HepG2 (cell line): ENCODE results near the gene SAP30. TPM values are rescaled to one million over a fixed set of nuclear protein-coding genes. Genes with fewer than 3 reads are reported as not detected.
A peak's percentile ranks its signal among the peaks of the same experiment; 100 is the strongest.

Source experiments
- ASH2L ChIP-seq: fragments of 300-600, 200-600 bp; sonication (generic); IDR thresholded peaks from 2 replicates; pipeline ENCODE4 v1.7.0; 2017; ENCODE audit warnings: low read depth, mild to moderate bottlenecking, moderate library complexity, mixed read lengths, low read length; ENCODE audit not compliant: insufficient read length
- ATF7 ChIP-seq, 2 experiments: fragments of 450-650 bp in 1 of 2; sonication (generic) in 1 of 2; formaldehyde crosslinking in 1 of 2; IDR thresholded peaks; 2 replicates each; pipeline versions ENCODE4 v1.4.0 to v1.6.1; 2016 to 2020; ENCODE audit warnings: antibody characterized with exemption in 1 of 2, mild to moderate bottlenecking in 1 of 2, missing genetic modification reagents in 1 of 2
- DNMT1 ChIP-seq: sonication (generic); formaldehyde crosslinking; IDR thresholded peaks from 2 replicates; pipeline ENCODE4 v1.5.1; 2020; ENCODE audit warnings: mild to moderate bottlenecking, missing genetic modification reagents
- HMG20B ChIP-seq: conservative IDR thresholded peaks from 2 replicates; pipeline ENCODE4 v1.6.1; 2016; ENCODE audit warnings: missing genetic modification reagents, missing compliant biosample characterization
- IRX3 ChIP-seq: sonication (generic); formaldehyde crosslinking; IDR thresholded peaks from 2 replicates; pipeline ENCODE4 v1.8.1; 2023; ENCODE audit warnings: mild to moderate bottlenecking, low read depth, missing genetic modification reagents, borderline replicate concordance
- KDM5B ChIP-seq: sonication (generic); formaldehyde crosslinking; IDR thresholded peaks from 2 replicates; pipeline ENCODE4 v1.4.0; 2020; ENCODE audit warnings: missing genetic modification reagents, mild to moderate bottlenecking, borderline replicate concordance
- KMT2A ChIP-seq: sonication (generic); formaldehyde crosslinking; IDR thresholded peaks from 2 replicates; pipeline ENCODE4 v1.4.0; 2020; ENCODE audit warnings: missing genetic modification reagents
- MAFF ChIP-seq: IDR thresholded peaks from 2 replicates; pipeline ENCODE4 v1.6.1; 2011; ENCODE audit warnings: low read depth, low read length, improper control_type of control experiment
- MEIS2 ChIP-seq: sonication (generic); formaldehyde crosslinking; IDR thresholded peaks from 2 replicates; pipeline ENCODE4 v1.9.0; 2021; ENCODE audit warnings: mild to moderate bottlenecking, missing genetic modification reagents
- SP2 ChIP-seq: sonication (generic); formaldehyde crosslinking; IDR thresholded peaks from 2 replicates; pipeline ENCODE4 v1.5.1; 2020; ENCODE audit warnings: mild to moderate bottlenecking, missing genetic modification reagents
- SP4 ChIP-seq: sonication (generic); formaldehyde crosslinking; IDR thresholded peaks from 2 replicates; pipeline ENCODE4 v1.8.1; 2023; ENCODE audit warnings: mild to moderate bottlenecking, missing genetic modification reagents
- TCF7 ChIP-seq: sonication (generic); IDR thresholded peaks from 2 replicates; pipeline ENCODE4 v1.6.1; 2016; ENCODE audit warnings: antibody characterized with exemption, low read depth
- ZFP36 ChIP-seq: fragments of 150-350 bp; IDR thresholded peaks from 2 replicates; pipeline ENCODE4 v1.6.1; 2018; ENCODE audit warnings: borderline replicate concordance, low read length, low read depth; ENCODE audit not compliant: partially characterized antibody
- ZFP41 ChIP-seq: sonication (generic); formaldehyde crosslinking; IDR thresholded peaks from 2 replicates; pipeline ENCODE4 v1.4.0; 2020; ENCODE audit warnings: mild to moderate bottlenecking, missing genetic modification reagents, borderline replicate concordance
- ZNF207 ChIP-seq: fragments of 450-650 bp; IDR thresholded peaks from 2 replicates; pipeline ENCODE4 v1.6.1; 2016; ENCODE audit warnings: antibody characterized with exemption, borderline replicate concordance
- ZNF264 ChIP-seq: sonication (generic); formaldehyde crosslinking; IDR thresholded peaks from 2 replicates; pipeline ENCODE4 v1.4.0; 2020; ENCODE audit warnings: missing genetic modification reagents
- ZNF431 ChIP-seq: sonication (generic); formaldehyde crosslinking; IDR thresholded peaks from 2 replicates; pipeline ENCODE4 v1.9.0; 2022; ENCODE audit warnings: missing genetic modification reagents, low read depth, mild to moderate bottlenecking, borderline replicate concordance
- polyA plus RNA-seq, 8 experiments: library from polyadenylated mRNA; depleted of rRNA in 3 of 8; stranded (reverse) in 7 of 8; unstranded in 1 of 8; fragments of >200 nt; fragmentation: Illumina TruSeq in 4 of 8; extraction: Trizol in 4 of 8; gene quantifications; 2 replicates each; pipeline versions ENCODE4 v1.2.1 to v1.2.3, GENCODE V29; 2011 to 2016; ENCODE audit warnings: low read depth in 4 of 8, missing spikeins in 1 of 8, mixed read lengths in 1 of 8; ENCODE audit not compliant: insufficient read depth in 1 of 8
- total RNA-seq, 5 experiments: library from RNA; depleted of rRNA; stranded (reverse); fragments of >200 nt; fragmentation: Illumina TruSeq; extraction: Trizol; gene quantifications; 2 replicates each; pipeline ENCODE4 v1.2.3, GENCODE V29; 2016; ENCODE audit warnings: low read depth in 1 of 5
- TF ChIP-seq, protein P1 (sequence below): sonication (generic); formaldehyde crosslinking; IDR thresholded peaks from 2 replicates; pipeline ENCODE4 v1.4.0; 2020; ENCODE audit warnings: missing genetic modification reagents
- TF ChIP-seq, protein P2 (sequence below): sonication (generic); formaldehyde crosslinking; IDR thresholded peaks from 2 replicates; pipeline ENCODE4 v1.4.0; 2020; ENCODE audit warnings: mild to moderate bottlenecking, missing genetic modification reagents
- TF ChIP-seq, protein P3 (sequence below): sonication (generic); formaldehyde crosslinking; IDR thresholded peaks from 2 replicates; pipeline ENCODE4 v1.5.1; 2020; ENCODE audit warnings: mild to moderate bottlenecking, missing genetic modification reagents, moderate library complexity

The SAP30 gene
- total and polyA plus RNA-seq, 2 of the 13 experiments (the other 11 are each of a cell fraction or from before 2014, with no cell fraction given), result 14.2 to 25.1 TPM

DNA sequence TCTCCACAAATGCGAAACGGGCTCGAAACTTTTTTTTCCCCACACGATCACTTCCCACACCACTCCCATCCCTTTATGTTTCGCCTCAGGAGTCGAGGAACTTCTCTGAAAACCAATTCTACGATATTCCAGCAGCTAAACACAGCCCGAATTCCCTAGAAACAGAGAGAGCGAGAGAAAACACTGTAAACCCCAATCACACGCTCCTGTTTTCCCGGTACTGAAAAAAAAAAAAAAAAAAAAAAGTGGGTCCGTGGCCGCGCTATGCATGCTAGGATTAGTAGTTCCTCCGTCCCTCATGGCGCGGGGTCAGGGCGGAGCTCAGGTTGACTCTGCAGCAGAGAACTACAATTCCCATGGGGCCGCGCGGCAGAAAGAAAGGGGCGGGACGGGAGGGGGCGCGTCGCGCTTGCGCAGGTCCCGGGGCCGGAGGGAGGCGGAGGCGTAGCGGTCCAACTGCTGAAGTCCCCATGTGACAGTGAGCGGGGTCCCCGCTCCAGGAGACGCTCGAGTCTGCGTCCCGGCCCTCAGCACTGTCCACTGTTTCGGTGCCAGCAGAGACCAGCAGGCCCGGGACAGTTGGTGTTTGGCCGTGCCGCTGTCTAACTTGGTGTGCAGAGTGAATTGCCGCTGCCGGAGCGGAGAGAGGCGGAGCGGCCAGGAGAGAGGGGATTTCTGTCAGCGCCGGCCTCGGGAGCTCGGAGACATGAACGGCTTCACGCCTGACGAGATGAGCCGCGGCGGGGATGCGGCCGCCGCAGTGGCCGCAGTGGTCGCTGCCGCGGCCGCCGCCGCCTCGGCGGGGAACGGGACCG lies at the start of gene SAP30 (continued):
- TF ChIP-seq SP4 (peak; percentile 53), ZNF431 (CRISPR knock-in tag) (no peak), DNMT1 (no peak), SP2 (CRISPR knock-in tag) (peak; percentile 27; the same call in 1 of the 2 replicates), KMT2A (peak; percentile 81), ASH2L (peak; percentile 65), MEIS2 (CRISPR knock-in tag) (peak; percentile 50; the same call in 1 of the 2 replicates), IRX3 (CRISPR knock-in tag) (no peak), ZNF207 (no peak), ZFP36 (no peak), MAFF (no peak), ZNF264 (CRISPR knock-in tag) (0 out of 2 replicates have a peak, but pooled peaks have one; percentile 23), ZFP41 (CRISPR knock-in tag) (peak; percentile 61; the same call in 1 of the 2 replicates), ATF7 (IDR thresholded peaks at IDR 0.05) (no peak), ATF7 (CRISPR knock-in tag; IDR thresholded peaks at IDR 0.05) (no peak), KDM5B (peak; percentile 72; the same call in 1 of the 2 replicates), HMG20B (CRISPR knock-in tag) (no peak), TCF7 (no peak)
- TF ChIP-seq, protein P1, sequence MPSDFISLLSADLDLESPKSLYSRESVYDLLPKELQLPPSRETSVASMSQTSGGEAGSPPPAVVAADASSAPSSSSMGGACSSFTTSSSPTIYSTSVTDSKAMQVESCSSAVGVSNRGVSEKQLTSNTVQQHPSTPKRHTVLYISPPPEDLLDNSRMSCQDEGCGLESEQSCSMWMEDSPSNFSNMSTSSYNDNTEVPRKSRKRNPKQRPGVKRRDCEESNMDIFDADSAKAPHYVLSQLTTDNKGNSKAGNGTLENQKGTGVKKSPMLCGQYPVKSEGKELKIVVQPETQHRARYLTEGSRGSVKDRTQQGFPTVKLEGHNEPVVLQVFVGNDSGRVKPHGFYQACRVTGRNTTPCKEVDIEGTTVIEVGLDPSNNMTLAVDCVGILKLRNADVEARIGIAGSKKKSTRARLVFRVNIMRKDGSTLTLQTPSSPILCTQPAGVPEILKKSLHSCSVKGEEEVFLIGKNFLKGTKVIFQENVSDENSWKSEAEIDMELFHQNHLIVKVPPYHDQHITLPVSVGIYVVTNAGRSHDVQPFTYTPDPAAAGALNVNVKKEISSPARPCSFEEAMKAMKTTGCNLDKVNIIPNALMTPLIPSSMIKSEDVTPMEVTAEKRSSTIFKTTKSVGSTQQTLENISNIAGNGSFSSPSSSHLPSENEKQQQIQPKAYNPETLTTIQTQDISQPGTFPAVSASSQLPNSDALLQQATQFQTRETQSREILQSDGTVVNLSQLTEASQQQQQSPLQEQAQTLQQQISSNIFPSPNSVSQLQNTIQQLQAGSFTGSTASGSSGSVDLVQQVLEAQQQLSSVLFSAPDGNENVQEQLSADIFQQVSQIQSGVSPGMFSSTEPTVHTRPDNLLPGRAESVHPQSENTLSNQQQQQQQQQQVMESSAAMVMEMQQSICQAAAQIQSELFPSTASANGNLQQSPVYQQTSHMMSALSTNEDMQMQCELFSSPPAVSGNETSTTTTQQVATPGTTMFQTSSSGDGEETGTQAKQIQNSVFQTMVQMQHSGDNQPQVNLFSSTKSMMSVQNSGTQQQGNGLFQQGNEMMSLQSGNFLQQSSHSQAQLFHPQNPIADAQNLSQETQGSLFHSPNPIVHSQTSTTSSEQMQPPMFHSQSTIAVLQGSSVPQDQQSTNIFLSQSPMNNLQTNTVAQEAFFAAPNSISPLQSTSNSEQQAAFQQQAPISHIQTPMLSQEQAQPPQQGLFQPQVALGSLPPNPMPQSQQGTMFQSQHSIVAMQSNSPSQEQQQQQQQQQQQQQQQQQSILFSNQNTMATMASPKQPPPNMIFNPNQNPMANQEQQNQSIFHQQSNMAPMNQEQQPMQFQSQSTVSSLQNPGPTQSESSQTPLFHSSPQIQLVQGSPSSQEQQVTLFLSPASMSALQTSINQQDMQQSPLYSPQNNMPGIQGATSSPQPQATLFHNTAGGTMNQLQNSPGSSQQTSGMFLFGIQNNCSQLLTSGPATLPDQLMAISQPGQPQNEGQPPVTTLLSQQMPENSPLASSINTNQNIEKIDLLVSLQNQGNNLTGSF, result no peak
- TF ChIP-seq, protein P2, sequence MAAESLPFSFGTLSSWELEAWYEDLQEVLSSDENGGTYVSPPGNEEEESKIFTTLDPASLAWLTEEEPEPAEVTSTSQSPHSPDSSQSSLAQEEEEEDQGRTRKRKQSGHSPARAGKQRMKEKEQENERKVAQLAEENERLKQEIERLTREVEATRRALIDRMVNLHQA, result no peak
- TF ChIP-seq, protein P3, sequence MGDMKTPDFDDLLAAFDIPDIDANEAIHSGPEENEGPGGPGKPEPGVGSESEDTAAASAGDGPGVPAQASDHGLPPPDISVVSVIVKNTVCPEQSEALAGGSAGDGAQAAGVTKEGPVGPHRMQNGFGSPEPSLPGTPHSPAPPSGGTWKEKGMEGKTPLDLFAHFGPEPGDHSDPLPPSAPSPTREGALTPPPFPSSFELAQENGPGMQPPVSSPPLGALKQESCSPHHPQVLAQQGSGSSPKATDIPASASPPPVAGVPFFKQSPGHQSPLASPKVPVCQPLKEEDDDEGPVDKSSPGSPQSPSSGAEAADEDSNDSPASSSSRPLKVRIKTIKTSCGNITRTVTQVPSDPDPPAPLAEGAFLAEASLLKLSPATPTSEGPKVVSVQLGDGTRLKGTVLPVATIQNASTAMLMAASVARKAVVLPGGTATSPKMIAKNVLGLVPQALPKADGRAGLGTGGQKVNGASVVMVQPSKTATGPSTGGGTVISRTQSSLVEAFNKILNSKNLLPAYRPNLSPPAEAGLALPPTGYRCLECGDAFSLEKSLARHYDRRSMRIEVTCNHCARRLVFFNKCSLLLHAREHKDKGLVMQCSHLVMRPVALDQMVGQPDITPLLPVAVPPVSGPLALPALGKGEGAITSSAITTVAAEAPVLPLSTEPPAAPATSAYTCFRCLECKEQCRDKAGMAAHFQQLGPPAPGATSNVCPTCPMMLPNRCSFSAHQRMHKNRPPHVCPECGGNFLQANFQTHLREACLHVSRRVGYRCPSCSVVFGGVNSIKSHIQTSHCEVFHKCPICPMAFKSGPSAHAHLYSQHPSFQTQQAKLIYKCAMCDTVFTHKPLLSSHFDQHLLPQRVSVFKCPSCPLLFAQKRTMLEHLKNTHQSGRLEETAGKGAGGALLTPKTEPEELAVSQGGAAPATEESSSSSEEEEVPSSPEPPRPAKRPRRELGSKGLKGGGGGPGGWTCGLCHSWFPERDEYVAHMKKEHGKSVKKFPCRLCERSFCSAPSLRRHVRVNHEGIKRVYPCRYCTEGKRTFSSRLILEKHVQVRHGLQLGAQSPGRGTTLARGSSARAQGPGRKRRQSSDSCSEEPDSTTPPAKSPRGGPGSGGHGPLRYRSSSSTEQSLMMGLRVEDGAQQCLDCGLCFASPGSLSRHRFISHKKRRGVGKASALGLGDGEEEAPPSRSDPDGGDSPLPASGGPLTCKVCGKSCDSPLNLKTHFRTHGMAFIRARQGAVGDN (CRISPR knock-in tag), result peak; percentile 75
